Epithelial cell of proximal tubule (primary cell): ENCODE data around the gene CDK13. TPM values are rescaled to one million over a fixed set of nuclear protein-coding genes. Genes with fewer than 3 reads are reported as not detected.

ENCODE experiments used
- DNase-seq: peaks from one replicate; pipeline ENCODE4 v3.0.0-alpha.2; 2011; ENCODE audit warnings: low read depth
- H3K4me3 ChIP-seq: 2 replicates; pipeline ENCODE4 v1.5.1; 2011; ENCODE audit warnings: low read depth, mild to moderate bottlenecking, low read length
- CTCF ChIP-seq: conservative IDR thresholded peaks from 2 replicates; pipeline ENCODE4 v1.5.1; 2012; ENCODE audit warnings: low read depth, mild to moderate bottlenecking, low read length
- total RNA-seq: library from RNA; depleted of rRNA; stranded (reverse); fragments of >200 nt; gene quantifications from 2 replicates; pipeline ENCODE4 v1.2.3, GENCODE V29; 2015

The CDK13 gene
- total RNA-seq, 1 donor from 2014 or later, result 41.1 TPM

DNA sequence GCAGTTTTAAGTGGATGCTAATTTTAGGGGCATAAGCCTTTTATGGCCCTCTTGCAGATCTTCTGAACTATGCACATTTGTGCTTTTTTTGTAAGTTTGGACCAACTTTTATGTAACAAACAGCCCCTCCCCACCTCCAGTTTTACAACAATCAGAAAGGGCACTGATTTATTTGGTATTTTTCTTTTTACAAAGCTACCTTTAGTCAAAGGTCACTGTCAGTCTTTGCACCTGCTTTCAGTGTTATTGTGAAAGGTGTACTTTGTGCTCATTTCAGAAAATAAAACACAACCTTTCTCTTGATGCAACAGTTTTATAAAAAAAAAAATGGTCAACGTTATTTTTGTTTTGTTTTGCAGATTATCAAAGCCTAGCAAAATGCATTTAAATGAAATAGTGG, 145.2 kb downstream of the CDK13 start:
- no peak overlapping the region for H3K4me3 ChIP-seq
- DNase-seq, result no peak

DNA sequence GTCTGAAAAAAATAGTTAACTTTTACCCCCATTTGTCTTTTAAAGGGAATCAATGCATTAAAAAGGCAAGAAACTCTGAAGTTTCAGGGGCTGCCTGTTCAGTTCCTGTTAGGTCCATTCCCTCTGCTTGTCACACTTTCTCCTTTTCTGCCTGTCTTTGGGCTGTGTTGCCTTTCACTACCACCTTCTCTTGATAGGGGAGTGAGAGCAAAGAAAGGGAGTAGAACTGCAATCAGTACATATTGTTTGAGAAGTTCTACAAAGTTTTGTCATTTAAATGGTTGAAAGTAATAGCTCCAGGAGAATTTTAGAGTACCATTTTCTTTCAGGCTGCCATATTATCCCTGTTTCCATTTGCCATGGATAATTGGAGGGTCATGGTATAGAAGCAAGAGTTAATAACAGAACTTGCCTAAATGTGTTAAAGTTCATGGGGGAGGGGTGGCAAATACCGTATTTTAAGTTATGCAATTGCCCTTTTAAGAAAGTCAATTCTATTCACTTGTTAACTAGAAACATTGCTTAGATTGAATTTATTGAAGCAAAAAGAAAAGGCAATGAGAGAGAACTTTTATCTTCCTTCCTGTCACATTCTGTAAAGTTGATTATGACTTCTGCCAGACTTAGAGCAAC, 145.8 kb downstream of the CDK13 start:
- TF ChIP-seq CTCF, result no peak
- DNase-seq, result no peak
- H3K4me3 ChIP-seq, result no peak overlapping the region

More for the DNA sequence above, 145.2 kb downstream of the CDK13 start:
- no peak for TF ChIP-seq CTCF

- no peak for TF ChIP-seq CTCF
- DNase-seq, result no peak
- H3K4me3 ChIP-seq, result no peak overlapping the region
These were observed 147.7 kb downstream of the CDK13 start for GRCh38 chr7:40097728-40098127.

DNA sequence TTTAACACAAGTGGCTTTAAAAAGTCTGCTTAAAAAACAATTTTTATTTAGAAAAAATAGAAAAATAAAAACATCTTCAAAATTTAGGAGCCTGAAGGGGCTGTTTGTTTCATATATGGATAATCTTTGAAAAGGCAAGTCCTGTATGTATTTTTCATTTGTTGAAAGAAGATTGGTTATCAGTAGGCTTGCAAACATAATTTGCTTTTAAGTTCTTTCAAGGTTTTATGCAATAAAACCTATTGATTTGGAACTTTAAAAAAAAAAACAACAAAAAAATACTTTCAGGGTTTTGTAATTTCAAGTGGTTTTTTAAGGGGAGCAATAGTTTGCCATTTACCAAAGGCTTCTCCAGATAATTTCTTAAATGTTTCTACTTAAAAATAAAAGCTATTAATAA, 148.8 kb downstream of the CDK13 start:
- no peak for DNase-seq
- H3K4me3 ChIP-seq, result no peak overlapping the region
- no peak for TF ChIP-seq CTCF

DNA sequence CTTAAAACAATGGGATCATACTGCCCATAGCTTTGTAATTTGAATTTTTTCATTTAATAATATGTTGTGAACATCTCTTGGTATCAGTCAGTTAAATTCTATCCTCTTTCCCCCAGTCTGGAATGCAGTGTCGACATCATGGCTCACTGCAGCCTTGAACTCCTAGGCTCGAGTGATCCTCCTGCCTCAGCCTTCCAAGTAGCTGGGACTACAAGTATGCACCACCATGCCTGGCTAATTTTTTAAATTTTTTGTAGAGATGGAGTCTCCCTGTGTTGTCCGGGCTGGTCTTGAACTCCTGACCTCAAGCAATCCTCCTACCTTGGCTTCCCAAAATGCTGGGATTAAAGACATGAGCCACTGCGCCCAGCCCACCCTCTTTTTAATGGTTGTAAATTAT, 149.8 kb downstream of the CDK13 start:
- DNase-seq, result no peak
- H3K4me3 ChIP-seq, result no peak overlapping the region
- no peak for TF ChIP-seq CTCF

DNA sequence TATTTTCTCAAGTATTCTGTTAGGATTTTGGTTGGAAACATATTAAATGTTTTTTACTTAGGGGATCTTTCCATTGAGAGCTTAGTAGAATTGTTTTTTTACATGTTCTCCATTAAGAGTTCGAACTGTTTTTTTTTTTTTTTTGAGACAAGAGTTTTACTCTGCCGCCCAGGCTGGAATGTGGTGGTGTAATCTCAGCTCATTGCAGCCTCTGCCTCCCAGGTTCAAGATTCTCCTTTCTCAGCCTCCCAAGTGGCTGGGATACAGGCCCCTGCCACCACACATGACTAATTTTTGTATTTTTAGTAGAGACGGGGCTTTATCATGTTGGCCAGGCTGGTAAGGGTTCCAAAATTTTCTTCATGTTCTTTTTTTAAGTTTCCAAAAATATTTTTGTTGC, 151.1 kb downstream of the CDK13 start:
- TF ChIP-seq CTCF, result no peak
- no peak for DNase-seq
- H3K4me3 ChIP-seq, result no peak overlapping the region

DNA sequence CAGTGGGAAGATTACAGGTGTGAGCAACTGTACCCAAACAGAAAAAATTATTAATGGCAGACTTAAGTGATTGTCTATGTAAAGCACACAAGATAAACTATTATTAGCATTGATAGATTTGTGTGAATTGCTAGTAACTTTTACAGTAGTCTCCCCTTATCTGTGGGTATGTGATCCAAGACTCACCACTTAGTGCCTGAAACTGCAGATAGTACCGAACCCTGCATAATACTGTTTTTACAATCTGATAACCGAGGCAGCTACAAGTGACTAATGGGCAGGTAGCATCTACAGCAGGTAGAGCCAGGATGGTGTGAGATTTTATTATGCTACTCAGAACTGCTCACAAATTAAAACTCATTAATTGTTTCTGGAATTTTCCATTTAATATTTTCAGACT, 152.8 kb downstream of the CDK13 start:
- no peak for TF ChIP-seq CTCF
- no peak for DNase-seq
- H3K4me3 ChIP-seq, result no peak overlapping the region
